KG1 (cell line): ENCODE measurements around the gene COL5A3.

Experiments
- DNase-seq: peaks from one replicate; lab custom pipeline; 2025; lab: John Stamatoyannopoulos, UW

The COL5A3 gene

DNA sequence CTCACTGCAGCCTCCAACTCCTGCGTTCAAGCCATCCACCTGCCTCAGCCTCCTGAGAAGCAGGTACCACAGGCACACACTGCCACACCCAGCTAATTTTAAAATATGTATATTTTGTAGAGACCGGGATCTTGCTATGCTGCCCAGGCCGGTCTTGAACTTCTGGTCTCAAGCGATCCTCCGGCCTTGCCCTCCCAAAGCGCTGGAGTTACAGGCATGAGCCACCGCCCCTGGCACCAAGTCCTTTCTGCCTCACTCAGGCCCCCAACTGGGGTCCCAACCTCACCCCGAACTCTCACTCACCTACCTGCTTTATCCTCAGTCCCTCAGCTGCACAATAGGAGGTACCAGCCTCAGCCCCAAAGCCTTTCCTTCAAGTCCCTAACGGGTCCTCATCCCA is 635 bp upstream of the COL5A3 start:
- DNase-seq: no peak

DNA sequence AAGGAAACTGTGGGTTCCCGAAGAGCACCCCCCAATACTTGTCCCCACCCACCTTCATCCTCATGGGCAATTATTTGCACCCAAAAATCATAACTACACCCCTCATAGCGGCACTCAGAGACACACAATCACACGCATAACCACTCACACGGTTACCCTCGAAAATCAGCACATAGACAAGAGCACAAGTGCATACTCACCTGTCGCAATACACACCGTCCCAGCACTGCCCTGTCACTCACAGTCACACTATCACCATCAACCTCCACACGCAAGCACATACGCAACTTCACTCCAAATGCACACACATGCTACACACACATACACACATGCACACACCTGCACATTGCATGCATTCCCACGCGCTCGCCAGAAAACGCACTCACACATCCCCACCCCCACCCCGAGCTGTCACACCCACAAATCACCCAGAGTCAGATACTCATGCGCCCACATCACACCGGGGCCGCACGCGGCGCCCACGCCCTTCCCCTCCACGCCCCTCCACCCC is 535 bp downstream of the COL5A3 start:
- no peak for DNase-seq

DNA sequence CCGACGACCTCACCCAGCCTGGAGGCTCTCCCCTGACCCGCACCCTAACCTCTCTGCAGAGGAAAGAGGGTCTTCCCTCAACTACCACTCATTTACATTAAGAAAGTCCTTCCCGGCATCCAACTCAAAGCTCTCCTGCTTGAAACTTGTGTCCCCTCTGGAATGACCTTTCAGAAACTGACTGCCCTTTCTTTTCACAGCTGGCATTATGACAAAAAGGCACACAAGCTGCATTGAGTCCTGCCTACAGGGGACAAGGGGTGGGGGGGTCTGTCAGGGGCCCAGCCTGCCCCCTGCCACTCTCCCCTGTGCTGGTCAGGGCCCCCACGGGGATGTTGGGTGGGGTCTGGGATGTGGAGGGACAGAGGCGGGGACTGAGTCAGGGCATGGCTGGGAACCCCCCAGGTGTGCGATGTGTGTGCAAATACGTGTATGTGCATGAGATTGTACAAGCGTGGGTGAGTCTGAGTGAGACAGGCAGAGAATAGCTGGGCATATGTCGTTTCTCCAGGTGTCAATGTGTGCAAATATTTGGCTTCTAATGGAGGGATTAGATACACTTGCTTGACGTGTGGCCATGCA is 2.0 kb downstream of the COL5A3 start:
- DNase-seq: no peak

DNA sequence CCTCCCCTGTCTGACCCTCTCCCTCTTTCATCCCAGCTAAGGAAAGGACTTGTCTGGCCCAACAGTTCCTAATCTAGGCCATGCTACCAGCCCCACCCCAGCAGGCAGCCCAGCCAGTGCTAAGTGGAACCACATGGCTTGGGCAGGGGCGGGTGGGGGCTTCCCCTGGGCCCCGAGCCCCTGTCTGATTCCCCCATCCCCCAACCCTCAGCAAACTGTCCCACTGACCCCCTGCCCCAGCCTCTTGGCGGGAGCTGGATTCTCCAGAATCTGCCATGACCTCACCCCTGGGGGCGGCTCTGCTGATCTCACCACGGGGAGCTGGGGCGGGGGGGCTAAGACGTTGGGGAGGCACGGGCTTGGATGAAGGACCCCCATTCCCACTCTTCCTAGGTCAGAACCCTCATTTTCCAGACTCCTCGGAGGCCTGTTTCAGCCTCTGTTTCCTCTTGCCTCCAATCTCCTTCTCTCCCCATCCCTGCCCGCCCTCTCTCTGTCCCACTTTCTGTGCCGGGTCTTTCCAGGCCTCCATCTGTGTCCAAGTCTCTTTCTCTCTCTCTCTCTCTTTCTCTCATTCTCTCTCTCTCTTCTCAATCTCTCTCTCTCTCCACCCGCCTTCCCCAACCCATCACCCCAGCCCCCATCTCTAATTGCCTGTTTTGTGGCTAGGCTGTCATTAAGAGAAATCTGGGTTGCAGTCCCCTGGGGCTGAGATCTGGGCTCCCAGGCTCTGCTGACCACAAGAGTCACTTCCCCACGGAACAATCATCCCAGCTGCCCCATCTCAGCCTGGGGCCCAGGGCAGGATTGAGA is 2.7 kb downstream of the COL5A3 start:
- DNase-seq: no peak

DNA sequence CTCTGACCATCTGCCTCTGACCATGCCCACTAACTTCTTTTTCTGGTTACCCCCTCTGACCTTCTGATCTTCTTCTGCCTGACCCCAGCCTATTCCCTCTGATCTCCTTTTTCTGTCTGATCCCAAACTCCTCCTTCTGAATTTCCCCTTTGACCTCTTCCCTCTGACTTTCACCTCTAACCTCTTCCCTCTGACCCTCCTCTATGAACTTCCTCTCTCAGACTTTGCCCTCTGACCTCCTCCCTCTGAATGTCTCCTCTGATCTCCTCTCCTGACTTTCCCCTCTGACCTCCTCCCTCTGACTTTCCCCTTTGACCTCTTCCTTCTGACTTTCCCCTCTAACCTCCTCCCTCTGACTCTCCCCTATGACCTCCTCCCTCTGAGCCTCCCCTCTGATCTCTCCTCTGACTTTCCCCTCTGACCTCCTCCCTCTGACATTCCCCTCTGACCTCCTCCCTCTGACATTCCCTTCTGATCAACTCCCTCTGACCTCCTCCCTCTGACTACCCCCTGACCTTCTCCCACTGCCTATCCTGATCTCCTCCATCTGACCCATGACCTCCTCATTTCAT is 3.5 kb downstream of the COL5A3 start:
- DNase-seq: no peak

DNA sequence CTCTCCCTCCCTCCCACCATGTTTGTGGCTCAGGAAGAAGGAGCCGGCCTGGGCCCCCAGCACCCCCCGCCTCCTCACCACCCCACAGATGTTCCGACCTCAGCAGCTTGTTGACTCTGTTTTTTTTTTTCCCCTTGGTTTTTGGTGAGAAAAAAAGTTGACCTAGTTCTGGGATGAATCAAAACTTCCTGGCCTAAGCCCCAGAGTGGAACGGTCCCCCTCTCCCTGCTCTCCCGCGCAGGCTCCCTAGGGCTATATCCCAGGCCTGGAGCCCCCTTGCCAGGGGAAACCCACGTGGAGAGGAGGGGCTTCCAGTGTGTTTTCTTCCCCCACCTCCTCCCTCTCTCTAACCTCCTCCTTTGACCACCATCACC is 4.0 kb downstream of the COL5A3 start:
- DNase-seq: no peak

DNA sequence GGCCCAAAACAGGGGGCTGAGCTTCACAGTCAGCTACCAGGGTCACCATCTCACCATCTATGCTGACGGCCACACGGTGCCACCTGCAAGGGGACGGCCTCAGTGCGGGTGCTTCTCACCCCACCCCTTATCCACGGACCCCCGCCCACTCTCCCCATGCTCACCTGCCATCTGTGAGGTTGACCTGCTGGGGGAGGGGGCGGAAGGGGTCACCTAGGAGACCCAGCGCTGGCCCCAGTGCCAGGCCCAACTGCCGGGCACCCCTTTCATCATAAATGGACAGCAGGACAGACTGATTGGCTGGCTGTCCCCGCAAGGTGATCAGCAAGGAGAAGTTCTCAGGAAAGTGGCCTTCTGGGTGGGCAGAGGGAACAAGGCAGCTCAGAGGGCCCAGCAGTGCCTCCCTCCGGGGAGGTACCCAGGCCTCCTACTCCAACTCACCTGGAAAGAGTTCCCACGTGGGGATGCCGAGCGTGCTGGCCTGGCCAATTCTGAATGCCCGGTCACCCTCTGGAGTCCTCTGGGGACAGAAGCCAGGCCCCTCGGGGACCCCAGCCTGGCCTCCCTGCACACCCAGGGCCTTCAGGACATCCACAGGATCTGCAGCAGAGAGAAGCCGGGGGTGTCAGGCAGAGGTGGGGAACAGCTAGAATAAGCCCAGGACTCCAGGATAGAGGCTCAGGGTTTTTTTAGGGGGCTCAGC is 4.5 kb downstream of the COL5A3 start:
- DNase-seq: no peak

DNA sequence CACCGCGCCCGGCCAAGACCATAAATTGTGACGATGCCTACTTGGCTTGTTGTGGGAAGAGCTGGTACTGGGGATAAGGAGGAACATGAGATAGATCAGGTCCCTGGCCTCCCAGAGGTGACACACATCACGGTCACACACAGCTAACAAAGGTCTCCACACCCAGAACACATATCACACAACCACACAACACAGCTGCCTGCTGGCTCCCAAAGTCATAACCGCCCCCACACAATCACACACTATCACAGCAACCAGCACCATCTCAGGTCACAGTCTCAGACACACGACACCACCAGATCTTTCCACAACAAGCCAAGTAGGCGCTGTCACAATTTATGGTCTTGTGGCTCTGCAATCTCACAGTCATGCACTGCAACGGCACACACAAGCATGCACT is 5.7 kb downstream of the COL5A3 start:
- DNase-seq: no peak

DNA sequence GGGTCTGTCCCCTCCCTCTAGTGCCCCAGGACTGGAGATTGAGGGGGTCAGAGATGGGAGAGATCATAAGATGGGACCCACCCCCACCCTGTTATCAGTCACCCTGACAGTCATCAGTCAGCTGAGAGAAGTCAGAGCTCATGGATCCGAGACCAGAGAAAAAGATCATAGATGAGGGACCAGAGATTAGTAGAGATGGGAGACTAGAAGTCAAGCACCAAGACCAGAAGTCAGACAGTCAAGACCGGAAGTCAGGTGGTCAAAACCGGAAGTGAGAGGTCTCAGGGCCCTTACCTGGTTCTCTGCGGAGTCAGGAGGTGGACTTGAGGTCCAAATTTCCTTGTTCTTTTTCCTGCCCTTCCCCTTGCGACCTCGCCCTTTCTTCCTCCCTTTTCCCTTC is 7.0 kb downstream of the COL5A3 start:
- DNase-seq: no peak

DNA sequence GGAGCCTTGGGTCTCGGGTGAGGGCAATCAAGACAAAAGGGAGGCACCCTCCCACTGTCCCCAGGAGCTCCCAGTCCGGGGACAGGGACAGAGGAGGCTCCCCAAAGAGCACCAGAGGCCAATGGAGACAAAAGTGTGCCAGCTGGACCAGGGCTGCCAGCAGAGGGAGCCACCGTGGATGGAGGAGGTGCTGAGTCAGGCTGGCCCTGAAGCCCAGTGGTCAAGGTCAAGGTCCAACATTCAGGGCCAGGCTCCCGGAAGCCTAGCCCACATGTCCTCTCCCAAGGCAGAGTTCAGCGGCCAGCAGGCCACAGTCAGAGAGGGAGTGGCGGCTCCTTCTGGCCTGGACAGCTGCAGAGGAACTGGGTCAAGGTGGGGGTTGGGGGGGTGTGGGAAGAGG is 8.4 kb downstream of the COL5A3 start:
- DNase-seq: no peak

DNA sequence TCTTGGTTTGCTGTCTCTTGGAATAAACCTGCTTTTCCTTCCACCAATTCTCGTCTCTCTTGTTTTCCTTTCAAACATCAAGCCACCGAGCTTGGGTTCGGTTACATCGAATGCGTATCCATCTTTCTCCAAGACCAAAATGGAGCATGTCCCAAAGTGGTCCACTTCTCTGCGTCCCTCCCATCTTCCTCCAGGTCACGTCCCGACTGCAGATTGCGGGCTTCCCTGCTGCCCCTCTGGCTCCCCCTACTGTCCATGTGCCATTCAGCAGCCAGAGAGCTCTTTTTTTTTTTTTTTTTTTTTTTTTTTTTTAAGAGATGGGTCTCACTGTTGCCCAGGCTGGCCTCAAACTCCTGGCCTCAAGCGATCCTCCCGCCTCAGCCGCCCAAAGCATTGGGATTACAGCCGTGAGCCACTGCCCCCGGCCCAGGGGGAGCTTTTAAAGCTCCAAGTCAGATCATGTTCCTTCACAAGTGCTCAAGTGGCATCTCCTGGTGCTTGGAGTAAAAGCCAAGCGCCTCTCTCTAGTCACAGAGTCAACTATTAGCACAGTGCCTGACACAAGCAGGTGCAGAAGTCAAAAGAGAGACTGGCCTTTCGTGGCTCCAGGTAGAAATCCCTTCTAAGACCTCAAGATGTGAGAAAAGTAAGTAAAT is 10.0 kb downstream of the COL5A3 start:
- peak; percentile 15 for DNase-seq

DNA sequence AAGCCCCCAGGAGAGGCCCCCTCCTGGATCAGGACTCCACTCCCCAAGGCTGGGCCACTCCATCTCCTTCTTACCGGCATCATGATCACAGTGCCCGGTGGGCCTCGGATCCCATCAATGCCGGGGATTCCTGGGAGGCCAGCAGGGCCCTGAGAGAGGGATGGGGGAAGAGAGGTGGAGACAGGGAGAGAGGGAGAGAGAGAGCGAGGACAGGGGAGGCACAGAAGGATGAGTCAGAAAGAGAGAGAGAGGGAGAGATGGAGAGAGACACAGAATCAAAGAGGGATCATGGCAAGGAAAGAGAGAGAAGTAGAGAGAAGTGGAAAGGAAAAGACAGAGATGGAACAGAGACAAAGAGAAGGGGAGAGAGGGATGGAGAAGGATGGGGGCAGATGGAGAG is 13.8 kb downstream of the COL5A3 start:
- no peak for DNase-seq

DNA sequence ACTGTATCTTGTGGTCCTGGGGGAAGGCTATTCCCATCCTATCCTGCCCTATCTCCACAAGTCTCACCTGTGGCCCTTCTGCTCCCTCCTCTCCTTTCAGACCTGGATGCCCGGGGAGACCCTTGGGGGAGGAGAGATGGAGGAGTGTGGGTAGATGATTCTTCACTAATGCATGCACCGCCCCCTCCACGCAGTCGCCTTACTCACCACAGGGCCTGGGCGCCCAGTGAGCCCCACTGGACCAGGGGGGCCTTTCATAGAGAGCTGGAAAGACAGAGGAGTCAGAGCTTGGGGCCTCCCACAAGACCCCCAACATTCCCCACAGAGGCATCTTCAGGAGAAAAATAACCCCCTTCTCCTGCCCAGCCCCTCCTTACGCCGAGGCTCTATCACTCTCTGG is 14.3 kb downstream of the COL5A3 start:
- no peak for DNase-seq

DNA sequence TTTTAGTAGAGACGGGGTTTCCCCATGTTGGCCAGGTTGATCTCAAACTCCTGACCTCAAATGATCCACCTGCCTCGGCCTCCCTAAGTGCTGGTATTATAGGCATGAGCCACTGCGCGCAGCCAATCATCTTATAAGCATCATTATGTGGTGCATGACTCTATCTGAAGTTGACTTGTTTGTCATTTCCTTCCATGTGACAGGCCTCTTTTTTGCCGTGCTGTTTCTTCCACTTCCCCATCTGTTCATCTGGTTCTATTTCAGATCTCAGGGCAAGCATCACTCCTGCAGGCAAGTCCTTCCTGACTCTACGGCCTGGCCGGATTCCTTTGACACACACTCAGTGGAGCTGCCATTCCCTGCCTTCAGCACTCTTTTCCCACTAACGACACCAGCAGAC is 15.2 kb downstream of the COL5A3 start:
- no peak for DNase-seq

DNA sequence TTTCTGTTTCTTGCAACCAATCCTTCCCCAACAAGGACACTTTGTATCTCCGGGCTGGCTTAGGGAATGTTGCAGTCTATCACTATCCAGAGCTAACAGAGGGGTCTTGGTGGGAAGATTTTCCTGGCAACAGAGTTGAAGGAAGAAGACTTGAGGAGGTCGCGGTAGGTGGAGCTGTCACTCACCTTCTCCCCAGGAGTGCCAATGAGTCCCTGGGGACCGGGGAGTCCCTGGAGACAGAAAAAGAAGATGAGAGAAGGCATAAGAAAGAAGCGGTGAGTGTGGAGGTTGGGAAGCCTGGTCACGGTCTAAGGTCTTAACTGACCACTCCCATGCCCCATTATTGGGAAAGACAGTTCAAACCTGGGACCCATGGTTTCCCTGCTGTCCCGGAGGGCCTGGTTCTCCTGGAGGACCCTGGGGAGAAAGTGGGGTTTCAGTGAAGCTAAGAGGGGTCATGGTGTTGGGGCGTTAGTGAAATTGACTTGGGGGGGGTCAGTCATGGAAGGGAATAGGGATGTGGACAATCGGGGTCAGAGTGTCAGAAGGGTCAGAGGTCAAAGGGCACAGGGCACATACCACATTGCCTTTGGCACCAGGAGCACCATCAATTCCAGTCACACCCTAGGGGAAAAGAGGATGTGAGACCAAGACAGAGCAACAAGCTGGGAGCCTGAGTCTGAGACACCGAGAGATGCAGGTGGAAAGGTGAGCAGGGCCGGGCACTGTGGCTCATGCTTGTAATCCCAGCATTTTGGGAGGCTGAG is 18.7 kb downstream of the COL5A3 start:
- no peak for DNase-seq

DNA sequence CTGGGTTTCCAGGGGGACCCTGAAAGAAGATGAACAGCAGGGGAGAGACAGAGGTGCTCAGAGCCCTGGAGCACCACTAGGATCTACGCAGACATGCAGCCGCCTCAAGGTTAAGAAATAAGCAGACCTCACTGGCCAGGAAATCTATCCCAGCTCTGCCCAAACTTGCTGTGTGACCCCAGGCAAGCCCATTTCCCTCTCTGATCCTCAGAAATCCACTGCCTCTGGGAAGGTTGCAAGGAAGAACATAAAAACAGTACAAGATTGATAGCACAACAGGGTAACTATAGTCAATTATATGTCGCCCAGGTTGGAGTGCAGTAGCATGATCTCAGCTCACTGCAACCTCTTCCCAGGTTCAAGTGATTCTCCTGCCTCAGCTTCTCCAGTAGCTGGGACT is 20.8 kb downstream of the COL5A3 start:
- DNase-seq: no peak

DNA sequence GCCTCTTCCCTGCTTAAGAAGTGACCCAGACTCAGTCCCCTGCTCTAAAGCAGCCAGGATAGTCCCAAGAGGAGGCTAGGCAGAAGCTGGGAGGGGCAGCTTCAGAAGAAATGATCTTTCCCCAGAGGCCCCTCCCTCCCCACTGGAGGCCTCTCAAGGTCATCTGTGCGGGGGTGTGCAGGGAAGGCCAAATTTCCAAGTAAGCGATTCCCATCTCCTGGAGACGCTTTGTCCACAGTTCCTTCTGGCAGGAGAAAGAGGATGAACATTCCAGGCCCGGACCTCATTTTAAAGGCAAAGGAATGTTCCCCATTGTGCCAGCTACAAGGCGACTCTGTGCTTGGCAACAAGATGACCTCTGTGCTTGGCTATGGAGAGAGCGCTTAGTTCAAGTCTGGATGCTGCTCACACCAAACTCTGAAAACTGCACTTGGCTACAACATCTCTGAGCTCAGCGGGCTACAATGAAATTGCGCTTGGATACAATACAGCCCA is 23.5 kb downstream of the COL5A3 start:
- no peak for DNase-seq

DNA sequence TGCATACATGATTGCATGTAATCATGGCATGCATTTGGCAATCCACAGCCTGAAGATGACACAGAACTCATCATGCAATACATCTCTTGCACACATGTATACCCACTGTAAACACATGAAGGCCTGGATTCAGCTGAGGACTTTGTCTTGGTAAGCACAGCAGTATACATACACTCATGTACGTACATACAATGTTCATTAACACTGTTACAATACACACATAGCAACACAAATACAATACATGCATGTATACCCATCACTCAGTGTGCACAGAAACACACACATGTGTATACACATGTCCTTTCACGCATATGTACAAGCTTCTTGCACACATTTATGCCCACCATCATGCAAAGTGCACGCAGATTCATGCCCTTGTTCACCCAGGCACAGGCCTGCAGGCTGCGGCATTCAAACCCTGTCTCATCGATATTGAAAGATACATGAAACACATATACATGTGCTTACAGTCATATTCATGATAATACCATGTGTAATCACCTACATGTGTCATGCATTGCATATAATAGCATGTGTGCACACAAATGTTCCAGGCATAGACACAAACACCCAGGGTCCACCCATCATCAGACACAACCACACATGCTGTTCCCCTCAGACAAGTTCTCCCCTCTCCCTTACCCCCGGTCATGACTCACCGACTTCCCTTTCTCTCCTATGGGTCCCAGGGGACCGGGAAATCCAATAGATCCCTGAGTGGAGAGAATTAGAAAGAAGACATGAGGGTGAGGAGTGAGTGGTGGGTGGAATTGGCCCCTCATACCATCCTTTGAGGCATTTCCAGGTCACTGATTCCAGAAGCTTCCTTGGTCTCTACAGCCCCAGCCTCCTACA is 28.7 kb downstream of the COL5A3 start:
- no peak for DNase-seq

DNA sequence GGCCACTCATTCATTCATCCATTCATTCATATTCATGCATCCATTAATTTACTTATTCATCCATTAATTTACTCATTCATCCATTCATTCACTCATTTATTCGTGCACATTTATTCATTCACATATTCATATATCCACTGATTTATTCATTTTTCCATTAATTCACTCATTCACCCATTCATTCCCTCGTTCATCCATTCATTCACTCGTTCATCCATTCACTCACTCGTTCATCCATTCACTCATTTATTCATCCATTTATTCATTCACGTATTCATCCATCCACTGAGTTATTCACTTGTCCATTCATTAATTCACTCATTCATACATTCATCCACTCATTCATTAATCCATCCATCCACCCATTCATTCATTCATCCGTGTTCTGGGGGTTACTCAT is 38.2 kb downstream of the COL5A3 start:
- DNase-seq: no peak

DNA sequence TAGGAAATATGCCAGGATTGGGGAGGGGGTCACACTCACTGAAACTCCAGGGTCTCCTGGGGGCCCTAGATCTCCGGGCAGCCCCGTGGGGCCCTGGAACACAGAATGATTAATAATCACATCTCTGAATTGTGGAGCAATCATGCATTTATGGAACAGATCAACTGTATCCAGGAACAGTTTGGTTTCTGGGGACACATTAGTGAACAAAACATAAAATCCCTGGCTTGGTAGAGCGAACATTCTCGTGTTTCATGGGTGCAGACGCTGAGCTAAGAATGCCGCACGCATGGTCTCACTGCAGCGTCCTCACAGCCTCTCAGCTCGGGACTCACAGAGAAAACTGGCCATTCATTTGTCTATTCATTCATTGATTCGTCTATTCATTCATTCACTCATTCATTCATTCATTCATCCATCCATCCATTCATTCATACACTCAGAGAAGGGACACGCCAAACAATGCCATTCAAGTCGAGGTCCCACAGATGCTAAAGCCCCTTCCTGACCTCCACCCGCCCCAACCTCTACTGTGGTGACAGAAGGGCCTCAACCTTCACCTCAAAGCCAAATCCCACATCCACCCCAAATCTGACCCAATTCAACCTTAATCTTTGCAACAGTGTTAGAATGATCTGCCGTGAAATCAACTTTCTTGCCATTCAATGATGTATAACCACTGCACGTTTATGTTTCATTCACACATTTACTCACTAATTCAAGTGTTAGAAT is 39.0 kb downstream of the COL5A3 start:
- no peak for DNase-seq
